ENCODE data around the gene PPP4R4.

Gene PPP4R4

GRCh38 chr14:94173885-94174603, at the start of gene PPP4R4:
PPP4R4 (plus strand) TSS chr14:94174322; CDS start chr14:94174466, 144 bp downstream.
- peak; percentile 91 for DNase-seq

GRCh38 chr14:94124582-94125377, 49.3 kb upstream of the PPP4R4 start:
- DNase-seq: no peak

GRCh38 chr14:94125659-94126418, 48.3 kb upstream of the PPP4R4 start:
- no peak for DNase-seq

- DNase-seq: no peak
These were observed 47.8 kb upstream of the PPP4R4 start for GRCh38 chr14:94126419-94126677.

GRCh38 chr14:94126800-94127199, 47.3 kb upstream of the PPP4R4 start:
- no peak for DNase-seq

- DNase-seq: no peak
These were observed 46.8 kb upstream of the PPP4R4 start for GRCh38 chr14:94127330-94127729.

- DNase-seq: no peak
These were observed 45.8 kb upstream of the PPP4R4 start for GRCh38 chr14:94128216-94128839.

- DNase-seq: peak; percentile 79
These were observed 44.9 kb upstream of the PPP4R4 start, which contains the start of gene IFI27L2 for GRCh38 chr14:94129111-94129757. IFI27L2 (minus strand) TSS chr14:94129604; CDS start chr14:94129564, 40 bp downstream.

- peak; percentile 42 for DNase-seq
These were observed 44.2 kb upstream of the PPP4R4 start for GRCh38 chr14:94129758-94130414.

GRCh38 chr14:94132285-94132887, 41.7 kb upstream of the PPP4R4 start:
- peak; percentile 85 for DNase-seq

- DNase-seq: no peak
These were observed 38.6 kb upstream of the PPP4R4 start for GRCh38 chr14:94135476-94135875.

GRCh38 chr14:94136575-94137331, 37.4 kb upstream of the PPP4R4 start:
- peak; percentile 86 for DNase-seq

- no peak for DNase-seq
These were observed 35.9 kb upstream of the PPP4R4 start for GRCh38 chr14:94138251-94138650.

GRCh38 chr14:94139006-94139405, 35.1 kb upstream of the PPP4R4 start:
- DNase-seq: no peak

- DNase-seq: no peak
These were observed 34.7 kb upstream of the PPP4R4 start for GRCh38 chr14:94139421-94139820.

GRCh38 chr14:94142247-94142646, 31.9 kb upstream of the PPP4R4 start:
- DNase-seq: no peak

- no peak for DNase-seq
These were observed 31.3 kb upstream of the PPP4R4 start for GRCh38 chr14:94142836-94143235.

GRCh38 chr14:94143239-94143638, 30.9 kb upstream of the PPP4R4 start:
- DNase-seq: no peak

- no peak for DNase-seq
These were observed 30.4 kb upstream of the PPP4R4 start for GRCh38 chr14:94143711-94144110.

GRCh38 chr14:94144765-94145164, 29.4 kb upstream of the PPP4R4 start:
- no peak for DNase-seq

Data from CD4-positive, alpha-beta T cell treated with Interleukin-17A for 1 hour (primary cell).